Stimulated activated CD4-positive, alpha-beta T cell treated with anti-CD3 and anti-CD28 coated beads, Interleukin-12 subunit alpha, Interleukin-12 subunit beta, amount 100 ng/mL, for 24 hours (primary cell): ENCODE results near the gene NCBP2.

Experiments
- DNase-seq, 2 experiments: peaks; one replicate each; pipeline ENCODE4 v3.0.0-alpha.2; 2020; ENCODE audit warnings: low read depth in 2 of 2

Gene NCBP2

GRCh38 chr3:196941729-196942225, 551 bp downstream of the NCBP2 start:
- DNase-seq = peak; percentile 37 to 61

DNA sequence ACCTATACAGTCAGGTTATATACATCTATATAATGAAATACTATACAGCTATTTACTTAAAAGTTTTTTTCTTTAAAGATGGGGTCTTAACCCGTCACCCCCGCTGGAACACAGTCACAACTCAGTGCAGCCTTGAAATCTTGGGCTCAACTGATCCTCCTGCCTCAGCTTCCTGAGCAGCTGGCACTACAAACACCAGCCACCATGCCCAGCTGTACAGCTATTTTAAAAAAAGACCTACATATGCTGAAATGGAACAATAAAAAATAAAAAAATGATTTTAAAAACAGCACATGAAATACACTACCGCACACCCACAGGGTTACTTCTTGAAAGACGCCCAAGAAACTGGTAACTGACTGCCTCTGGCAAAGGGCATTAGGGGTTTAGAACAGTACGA, 3.8 kb downstream of the NCBP2 start:
- no peak for DNase-seq

DNA sequence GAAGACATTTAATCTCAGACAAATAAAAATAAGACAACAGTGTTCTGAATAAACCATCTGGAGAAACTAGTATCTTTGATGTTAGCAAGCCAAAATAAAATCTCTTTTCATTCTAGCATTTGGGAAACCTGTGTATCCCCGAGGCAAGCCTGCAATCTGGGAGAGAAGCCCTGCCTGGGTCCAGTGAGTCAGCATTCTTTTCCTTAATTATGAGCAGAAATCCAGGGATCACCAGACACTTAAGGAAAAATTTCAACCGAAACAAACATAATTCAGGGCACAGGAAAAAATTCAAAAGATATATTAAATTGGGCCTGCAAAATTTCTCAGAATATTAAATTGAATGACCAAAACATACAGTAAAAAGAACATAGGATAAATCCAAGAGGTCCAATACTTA, 4.2 kb downstream of the NCBP2 start:
- no peak for DNase-seq

- DNase-seq = no peak
Observed at GRCh38 chr3:196936288-196936687, 6.0 kb downstream of the NCBP2 start.

GRCh38 chr3:196932600-196932999, 9.7 kb downstream of the NCBP2 start:
- no peak for DNase-seq

- DNase-seq = no peak
Observed at GRCh38 chr3:196931828-196932587, 10.3 kb downstream of the NCBP2 start.

DNA sequence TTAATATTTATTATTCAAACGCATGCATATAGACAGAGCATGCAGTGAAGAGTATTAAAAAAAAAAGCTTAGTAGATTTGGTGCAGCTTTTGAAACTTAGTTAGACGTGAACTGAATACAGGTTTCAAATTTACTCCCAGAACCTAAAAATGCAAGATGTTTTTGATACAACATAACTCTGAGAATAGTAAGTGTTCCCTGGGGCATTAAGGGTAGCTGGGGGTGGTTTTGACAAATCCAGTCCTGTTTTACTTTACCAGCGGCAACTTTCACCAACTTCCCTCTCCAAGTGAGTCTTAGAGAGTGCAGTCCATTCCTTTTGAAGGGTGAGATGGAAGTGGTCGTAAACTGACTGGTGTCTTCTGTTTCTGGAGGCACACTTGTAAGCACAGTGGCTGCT, 11.2 kb downstream of the NCBP2 start:
- DNase-seq = no peak

- DNase-seq = no peak
Observed at GRCh38 chr3:196927571-196928453, 14.5 kb downstream of the NCBP2 start.

DNA sequence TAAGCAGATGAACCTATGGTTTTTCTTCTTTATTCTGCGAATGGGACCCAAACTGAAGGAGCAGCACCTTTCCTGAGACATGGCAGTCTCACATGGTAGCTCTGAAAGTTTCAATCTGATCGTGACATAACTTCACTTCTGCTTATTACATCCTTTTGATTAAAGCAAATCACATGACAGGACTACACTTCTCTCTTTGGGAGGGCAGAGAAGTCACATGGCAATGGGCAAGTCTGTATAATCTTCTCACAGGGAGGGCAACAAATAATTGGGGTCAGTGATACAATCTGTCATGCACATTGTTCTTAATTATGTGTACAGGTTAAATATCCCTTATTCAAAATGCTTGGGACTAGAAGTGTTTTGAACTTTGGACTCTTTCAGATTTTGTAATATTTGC, 21.6 kb downstream of the NCBP2 start:
- no peak for DNase-seq

DNA sequence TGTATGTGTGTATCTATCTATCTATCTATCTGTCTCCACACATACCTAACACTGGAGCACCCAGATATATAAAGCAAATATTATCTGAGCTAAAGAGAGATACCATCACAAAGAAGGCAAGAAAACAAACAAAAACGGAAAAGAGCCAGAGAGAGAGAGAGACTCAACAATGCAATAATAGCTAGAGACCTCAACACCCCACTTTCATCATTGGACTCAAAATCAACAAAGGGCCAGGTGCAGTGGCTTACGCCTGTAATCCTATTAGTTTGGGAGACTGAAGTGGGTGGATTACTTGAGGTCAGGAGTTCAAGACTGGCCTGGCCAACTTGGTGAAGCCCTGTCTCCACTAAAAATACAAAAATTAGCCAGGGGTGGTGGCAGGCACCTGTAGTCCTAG, 23.4 kb downstream of the NCBP2 start:
- DNase-seq = no peak

DNA sequence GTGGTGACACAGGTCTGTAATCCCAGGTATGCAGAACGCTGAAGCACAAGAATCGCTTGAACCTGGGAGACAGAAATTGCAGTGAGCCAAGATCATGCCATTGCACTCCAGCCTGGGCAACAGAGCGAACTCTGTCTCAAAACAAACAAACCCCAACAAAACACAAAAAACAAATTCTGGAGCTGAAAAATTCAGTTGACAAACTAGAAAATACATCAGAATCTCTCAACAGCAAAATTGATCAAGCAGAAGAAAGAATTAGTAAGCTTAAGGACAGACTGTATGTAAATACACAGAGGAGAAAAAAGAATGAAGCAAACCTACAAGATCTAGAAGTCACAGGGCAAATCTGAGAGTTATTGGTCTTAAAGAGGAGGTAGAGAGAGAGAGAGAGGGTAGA, 25.3 kb downstream of the NCBP2 start:
- DNase-seq = no peak

DNA sequence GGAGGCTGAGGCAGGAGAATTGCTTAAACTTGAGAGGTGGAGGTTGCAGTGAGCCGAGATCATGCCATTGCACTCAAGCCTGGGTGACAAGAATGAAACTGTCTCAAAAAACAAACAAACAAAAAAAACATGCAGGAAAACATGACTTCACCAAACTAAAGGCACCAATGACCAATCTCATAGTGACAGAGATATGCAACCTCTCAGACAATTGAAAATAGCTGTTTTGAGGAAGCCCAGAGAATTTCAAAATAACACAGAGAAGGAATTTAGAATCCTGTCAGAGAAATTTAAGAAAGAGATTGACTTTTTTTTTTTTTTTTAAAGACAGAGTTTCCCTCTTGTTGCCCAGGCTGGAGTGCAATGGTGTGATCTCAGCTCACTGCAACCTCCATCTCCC, 26.1 kb downstream of the NCBP2 start:
- DNase-seq = no peak

GRCh38 chr3:196915375-196915774, 27.0 kb downstream of the NCBP2 start:
- no peak for DNase-seq

- no peak for DNase-seq
Observed at GRCh38 chr3:196914866-196915265, 27.5 kb downstream of the NCBP2 start.

DNA sequence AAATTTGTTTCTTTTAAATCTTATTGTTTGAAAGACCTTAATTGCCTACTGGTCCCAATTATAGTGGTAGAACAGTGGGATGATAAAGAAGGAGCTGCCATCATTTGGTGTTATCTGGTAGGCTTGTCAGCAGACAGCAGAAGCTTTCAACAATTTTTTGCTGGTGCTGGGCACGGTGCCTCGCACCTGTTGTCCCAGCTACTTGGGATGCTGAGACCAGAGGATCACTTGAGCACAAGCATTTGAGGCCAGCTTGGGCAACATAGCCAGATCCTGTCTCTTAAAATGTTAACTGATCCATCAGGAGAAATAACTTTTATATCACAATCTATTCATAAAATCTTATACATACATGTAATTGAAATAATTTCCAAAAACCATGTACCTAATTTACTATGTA, 38.6 kb downstream of the NCBP2 start:
- DNase-seq = no peak

DNA sequence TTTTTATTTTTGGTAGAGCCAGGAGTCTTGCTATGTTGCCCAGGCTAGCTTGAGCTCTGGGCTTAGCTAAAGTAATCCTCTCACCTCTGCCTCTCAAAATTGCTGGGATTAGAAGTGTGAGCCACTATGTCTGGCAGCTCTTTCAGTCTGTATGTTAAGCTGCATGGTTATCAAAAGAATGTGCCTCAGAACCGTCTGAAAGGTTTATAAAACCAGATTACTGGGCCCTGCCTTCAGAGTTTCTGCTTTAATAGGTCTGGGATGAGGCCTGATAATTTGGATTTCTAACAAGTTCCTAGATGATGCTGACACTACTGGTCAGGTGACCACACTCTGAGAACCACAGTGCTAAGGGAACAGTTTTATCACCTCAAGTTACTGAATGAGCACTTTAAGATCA, 40.0 kb downstream of the NCBP2 start:
- no peak for DNase-seq

- no peak for DNase-seq
Observed at GRCh38 chr3:196901768-196902167, 40.6 kb downstream of the NCBP2 start.

DNA sequence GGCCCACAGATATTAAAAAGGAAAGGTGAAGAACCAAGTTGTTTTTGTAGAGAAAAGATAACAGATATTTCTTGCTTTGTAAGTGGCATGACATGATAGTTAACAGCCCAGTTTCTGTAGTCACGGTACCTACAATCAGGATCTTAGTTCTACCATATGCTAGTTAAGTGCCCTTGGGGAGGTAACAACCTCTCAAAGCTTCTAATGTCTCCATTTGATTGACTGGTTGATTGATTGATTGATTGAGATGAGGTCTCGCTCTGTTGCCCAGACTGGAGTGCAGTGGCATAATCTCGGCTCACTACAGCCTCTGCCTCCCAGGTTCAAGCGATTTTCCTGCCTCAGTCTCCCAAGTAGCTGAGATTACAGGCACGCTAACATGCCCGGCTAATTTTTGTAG, 46.1 kb downstream of the NCBP2 start:
- DNase-seq = no peak

- no peak for DNase-seq
Observed at GRCh38 chr3:196894557-196895295, 47.6 kb downstream of the NCBP2 start.

- DNase-seq = no peak
Observed at GRCh38 chr3:196889844-196890708, 52.3 kb downstream of the NCBP2 start.

DNA sequence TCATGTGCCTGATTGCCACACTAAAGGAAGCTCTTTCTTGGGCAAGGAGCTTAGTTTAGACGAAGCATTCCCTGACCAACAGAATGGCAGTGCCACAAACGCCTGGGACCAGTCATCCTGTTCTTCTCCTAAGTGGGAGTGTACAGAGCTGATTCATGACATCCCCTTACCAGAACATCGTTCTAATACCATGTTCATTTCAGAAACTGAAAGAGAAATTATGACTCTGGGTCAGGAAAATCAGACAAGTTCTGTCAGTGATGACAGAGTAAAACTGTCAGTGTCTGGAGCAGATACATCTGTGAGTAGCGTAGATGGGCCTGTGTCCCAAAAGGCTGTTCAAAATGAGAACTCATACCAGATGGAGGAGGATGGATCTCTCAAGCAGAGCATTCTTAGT, 56.2 kb downstream of the NCBP2 start:
- no peak for DNase-seq
